ENCODE results near the gene ARNT2.

The ARNT2 gene

GRCh38 chr15:80526556-80527340 lies 122.6 kb downstream of the ARNT2 start:
- no peak for DNase-seq

- no peak for DNase-seq
Measured at GRCh38 chr15:80527406-80527805, 123.2 kb downstream of the ARNT2 start.

GRCh38 chr15:80527961-80528360 lies 123.8 kb downstream of the ARNT2 start:
- no peak for DNase-seq

GRCh38 chr15:80530737-80531365 lies 126.7 kb downstream of the ARNT2 start:
- no peak for DNase-seq

DNA sequence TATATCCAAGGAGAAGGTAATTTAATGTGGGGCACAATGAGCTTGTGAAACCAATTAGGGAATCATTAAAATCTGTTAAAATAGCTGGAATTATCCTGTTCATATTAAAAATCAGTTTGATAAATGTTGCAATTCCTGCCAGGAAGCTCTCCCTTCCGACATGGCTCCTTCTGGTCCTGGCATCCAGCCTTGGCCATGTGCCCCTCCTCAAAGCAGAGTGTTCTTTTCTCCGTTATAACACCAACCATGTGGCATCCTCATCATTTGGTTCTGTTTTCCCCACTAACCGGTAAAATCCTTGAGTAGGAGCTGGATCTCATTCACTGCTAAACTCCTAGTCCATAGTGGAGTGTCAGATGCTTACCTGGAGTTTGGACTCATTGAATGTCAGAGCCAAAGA lies 127.2 kb downstream of the ARNT2 start:
- DNase-seq = no peak

DNA sequence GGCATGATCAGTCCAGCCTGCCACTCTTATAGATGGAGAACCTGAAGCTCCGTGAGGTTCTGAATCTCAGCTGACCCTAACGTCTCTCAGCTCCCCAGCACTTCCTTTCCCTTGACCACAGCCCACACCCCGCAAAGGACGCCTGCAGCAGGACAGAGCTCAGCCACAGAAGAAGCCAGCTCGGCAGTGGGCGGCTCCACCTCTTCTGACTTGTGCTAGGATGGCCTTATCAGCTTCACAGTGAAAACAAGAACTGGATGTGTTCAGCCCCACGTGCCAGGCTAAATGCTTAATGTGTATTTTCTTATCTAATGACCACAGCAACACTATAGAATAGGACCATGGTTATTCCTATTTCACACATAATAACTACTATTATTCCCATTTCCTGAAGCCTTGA lies 127.6 kb downstream of the ARNT2 start:
- no peak for DNase-seq

DNA sequence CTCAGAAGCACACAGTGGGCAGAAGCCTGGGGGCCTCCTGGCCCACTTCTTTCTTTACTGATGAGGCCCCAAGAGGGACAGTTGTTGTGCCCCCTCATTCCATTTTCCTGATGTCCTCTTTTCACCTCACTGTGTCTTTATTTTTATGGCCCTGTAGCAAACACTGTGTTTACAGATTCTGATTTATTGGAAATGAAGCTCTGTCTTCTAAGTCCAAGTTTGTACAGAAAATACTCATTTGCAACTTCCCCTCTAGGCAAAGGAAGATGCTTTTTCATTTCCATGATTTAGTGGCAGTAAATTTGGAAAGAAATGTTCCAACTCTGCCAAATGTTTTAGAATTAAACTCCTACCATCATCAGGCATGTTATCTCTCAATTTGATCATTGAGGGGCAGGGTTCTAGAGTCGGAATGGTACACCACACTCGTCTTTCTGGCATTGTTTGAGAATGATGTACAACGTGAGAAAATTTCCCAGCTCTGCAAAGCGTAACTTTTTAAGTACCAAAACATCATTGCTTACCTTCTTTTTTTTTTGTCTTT lies 129.7 kb downstream of the ARNT2 start:
- no peak for DNase-seq

DNA sequence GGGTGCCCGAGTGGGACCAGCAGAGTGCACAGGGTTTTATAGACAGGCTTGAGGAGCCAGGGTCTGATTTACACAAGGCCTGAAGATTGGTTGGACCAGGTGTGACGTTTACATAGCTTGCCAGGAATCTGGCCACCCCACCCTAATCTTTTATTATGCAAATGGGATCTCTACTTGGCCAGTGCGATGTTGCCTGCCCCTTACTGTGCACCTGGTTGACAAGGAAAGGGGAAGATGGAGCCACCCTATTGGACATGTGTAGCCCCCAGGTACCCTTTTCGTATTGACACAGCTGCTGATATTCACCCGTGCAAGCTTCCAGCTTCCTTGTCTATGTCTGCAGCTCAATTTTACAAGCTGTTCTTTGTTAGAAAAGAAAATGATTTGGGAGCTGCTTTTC lies 132.0 kb downstream of the ARNT2 start:
- DNase-seq = no peak

DNA sequence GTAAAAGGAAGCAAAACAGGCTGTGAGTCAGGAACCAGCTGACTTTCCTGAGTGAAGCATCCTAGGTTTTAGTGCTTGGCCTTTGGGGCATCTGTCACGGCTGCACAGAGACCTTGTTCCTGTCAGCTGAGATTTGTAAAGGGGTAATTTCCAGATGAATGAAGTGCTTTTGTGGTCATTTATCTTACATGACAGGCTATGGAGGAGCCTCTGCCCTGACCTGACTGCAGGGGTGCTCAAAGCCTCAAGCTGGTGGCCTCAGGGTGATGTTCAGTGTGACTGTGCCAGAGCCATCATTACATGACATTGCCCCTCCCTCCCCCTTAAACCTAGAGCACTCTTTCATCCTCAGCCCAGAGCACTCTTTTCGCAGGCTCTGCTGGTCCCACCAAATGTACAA lies 132.5 kb downstream of the ARNT2 start:
- DNase-seq = no peak

- DNase-seq = no peak
Measured at GRCh38 chr15:80545078-80545477, 140.9 kb downstream of the ARNT2 start.

GRCh38 chr15:80547264-80547663 lies 143.1 kb downstream of the ARNT2 start:
- DNase-seq = no peak

DNA sequence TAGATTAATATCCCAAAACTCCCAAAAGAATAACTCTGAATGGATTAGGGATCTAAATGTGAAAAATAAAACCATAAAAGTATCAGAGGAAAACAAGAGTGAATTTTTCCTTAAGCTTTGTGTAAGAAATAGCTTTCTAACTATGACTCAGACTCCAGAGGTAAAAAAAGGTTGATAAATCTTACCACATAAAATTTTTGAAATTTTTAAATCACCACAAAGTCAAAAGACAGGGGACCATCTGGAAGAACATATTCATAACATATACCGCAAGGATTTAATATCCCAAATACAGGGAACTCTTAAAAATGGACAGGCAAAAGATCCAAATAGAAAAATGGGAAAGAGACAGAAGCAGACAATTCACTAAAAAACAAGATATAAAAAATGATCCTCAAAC lies 145.0 kb downstream of the ARNT2 start:
- DNase-seq = no peak

GRCh38 chr15:80549654-80550053 lies 145.5 kb downstream of the ARNT2 start:
- no peak for DNase-seq

- no peak for DNase-seq
Measured at GRCh38 chr15:80550219-80550907, 146.2 kb downstream of the ARNT2 start.

DNA sequence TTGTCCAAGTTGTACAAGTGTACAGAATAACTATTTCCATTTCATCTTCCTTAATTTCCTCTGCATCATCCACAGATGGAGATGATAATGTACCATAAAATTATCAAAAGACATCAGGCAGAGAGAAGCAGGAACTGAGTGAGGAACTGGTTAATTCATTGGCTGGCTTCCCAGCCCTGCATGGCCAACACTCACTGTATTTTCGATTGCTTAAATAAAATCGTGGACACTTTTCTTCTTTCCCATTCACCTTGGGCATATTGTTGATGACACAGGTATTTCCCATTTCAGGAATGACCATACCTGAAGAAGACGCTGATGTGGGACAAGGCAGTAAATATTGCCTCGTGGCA lies 146.7 kb downstream of the ARNT2 start:
- no peak for DNase-seq

DNA sequence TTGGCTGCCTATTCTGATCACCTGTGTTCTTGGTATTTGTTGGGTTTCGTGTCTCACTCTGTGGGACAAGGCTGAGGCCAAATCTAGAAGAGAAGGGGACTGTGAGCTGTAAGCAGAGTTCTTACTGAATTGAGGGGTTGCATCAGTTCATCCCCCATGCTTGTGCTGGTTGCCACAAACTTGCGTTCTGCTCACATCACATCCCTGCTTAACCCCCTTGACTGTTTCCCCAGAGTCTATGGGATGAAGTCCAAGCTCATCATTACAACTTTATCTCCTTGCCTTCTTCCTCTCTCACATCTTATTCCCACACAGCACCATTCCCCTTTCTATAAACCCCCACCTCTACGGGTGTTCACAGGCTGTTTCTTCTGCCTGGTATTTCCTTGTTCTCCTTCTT lies 147.2 kb downstream of the ARNT2 start:
- no peak for DNase-seq

DNA sequence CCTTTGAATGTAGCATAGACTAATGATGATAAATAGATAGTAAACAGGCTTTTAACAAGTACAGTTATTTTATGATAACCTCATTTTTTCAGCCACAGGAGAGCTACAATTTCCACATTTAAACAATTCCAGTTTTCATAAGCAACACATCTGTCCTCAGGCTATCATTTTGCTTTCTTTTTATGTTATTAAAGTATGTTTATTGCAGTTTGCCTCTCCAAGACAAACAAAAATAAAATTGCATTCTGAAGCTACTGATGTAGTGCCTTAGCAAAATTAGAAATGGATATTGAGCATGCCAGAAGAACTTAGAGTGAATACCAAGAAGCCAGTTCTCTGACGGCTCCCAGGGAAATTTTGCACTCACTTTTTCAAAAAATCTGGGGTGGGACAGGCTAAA lies 150.4 kb downstream of the ARNT2 start:
- no peak for DNase-seq

DNA sequence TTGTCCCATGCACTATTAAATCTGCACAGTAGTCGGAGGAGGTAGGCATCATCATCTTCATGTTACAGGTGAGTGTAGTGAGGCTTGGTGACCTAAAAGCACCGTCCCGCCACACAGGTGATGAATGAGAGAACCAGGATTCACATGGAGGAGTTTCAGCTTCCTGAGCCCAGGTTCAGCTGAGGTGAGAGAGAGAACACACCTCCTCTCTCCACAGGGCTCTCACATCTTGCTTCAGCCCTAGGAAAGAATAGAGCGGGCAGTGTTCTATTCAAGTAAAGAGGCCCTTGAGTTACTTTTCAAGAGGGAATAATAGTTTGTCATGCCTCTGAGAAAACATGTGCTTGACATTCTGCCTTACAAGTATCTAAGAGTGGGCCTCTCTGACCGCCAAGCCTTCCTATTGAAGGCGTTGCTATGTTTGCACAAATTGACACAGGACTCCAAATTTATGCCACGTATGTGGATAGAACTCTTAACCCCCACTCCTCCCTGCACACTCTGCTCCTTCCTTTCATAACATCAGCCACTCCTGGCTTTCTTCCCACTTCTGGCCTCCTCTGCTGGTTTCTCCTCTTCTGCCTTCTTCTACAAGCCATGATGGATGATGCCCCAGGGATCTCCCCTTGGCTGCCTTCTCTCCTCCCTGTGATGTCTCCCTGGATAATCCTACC lies 152.6 kb downstream of the ARNT2 start:
- DNase-seq = no peak

DNA sequence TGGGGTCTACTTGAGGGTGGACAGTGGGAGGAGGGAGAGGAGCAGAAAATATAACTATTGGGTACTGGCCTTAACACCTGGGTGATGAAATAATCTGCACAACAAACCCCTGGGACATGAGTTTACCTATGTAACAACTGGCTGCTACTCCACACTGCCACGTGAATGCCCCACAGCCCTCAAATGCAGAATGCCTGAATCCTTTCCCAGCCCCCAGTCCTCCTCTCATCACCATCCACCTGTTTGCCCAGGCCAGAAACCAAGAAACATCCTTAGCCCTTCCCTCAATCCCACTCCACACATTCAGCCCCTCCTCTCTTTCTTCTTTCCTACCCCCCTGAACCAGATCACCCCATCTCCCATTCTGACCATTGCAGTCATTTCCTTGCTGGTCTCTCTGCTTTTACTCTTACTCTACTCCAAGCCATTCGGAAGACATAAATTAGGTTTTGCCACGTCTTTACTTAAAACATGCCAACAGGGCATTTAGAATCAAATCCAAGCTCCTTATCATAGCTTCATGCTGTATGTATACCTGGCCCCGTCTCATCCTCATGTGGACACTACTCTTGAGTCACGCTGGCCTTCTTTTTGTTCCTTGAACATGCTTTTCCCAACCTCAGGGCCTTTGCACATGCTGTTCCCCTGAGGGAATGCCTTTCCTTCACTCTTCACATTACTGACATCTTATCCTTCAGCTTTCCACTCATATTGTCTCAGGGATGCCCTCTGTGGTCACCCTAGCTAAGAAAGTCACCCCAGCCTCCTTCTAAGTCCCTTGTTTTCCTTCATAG lies 153.5 kb downstream of the ARNT2 start:
- no peak for DNase-seq

DNA sequence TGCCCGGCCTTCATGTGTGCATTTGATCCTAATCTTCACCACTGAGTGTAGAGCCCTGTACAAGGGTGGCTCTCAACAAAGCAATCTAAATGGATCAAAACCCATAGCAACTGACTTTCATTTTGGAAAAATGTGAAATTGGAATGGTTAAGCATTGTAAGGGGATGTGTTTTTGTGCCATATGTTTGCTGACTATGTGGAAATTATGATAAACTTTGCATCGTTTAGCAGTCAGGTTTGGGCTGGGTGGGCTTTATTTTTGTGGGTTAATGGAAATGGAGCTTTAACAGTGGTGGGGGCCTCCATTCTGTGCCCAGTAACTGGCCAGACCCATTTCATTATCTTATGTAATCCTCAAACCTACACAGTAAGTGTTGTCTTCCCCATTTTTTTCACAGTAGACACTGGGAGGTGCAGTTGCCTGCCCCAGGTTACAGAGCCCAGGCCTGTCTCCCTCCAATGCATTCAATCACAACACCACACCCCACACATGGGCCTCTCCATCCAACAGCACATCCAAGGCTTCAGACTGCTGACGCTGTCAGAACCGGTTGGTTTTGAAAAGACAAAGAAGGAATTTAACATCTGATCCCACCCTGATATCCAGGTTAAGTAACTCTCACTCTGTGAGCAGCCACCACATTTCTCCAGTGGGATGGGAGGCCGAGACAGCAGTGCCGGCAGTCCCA lies 154.6 kb downstream of the ARNT2 start:
- no peak for DNase-seq

GRCh38 chr15:80559320-80559693 lies 155.1 kb downstream of the ARNT2 start:
- DNase-seq = no peak

DNA sequence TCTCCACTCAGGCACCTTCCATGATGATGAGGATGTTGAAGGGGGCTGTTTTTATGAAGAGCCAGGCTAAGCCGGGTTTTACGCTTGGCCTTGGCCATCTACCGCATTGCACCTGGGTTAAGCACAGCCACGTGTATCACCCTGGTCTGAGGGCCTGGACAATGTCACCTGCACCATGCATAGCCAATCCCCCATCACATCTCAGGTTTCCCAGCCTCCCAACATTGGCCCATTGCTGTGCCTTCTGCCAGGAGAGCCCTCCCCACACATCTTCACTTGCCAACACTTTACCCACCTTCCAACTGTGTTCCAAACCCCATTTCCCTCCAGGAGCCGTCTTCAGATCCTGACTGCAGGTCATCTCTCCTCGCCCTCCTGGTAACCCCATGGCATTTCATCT lies 155.6 kb downstream of the ARNT2 start:
- no peak for DNase-seq
